ENCODE data around the gene HGF. TPM values are rescaled to one million over a fixed set of nuclear protein-coding genes. Genes with fewer than 3 reads are reported as not detected.
A peak's percentile ranks its signal among the peaks of the same experiment; 100 is the strongest.

The HGF gene
- total RNA-seq, 2 experiments from 2014 or later = not detected

DNA sequence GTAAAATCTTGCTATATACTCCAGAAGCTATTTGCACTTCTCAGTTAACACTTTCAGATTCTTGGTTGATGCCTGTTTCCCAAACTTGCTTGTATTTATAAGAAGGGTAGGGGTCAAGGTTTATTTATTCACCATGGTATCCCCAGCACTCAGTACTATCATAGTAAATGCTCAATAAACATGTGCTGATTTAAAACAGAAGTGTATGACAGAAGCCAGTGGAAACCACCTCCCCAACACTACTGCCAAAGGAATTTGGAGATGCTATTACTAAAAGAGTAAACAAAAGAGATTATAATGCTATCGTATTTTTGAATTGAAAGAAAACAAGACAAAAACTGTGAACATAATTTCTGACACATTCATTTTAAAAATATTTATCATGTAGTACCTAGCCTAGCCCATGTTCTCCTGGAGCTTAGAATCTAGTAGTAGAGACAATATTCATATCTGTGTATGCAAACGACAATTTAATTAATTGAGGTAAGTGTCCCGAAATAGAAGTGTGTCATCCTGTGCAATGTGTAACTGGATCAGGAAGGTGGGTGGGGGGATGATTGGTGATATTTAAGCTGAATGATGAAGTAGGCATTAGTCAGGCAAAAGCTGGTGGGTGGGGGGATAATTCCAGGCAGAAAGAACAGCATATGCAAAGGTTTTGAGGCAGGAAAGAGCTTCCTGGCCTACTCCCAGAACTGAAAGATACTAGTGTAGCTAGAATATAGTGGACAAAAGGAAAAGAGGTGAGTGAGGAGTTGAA lies 77.5 kb downstream of the HGF start:
- no peaks in the 10 kb centered on the region for H3K27me3 Mint-ChIP-seq
- ATAC-seq (ENCODE audit: low read depth) = no peak
- POLR2A ChIA-PET = no interaction called here
- DNase-seq = no peak
- no peaks in the 10 kb centered on the region for H3K4me1 Mint-ChIP-seq
- H3K27ac Mint-ChIP-seq = no peak overlapping the region
- no peak overlapping the region for H3K4me3 Mint-ChIP-seq
- H3K36me3 Mint-ChIP-seq = no peaks in the 10 kb centered on the region
- H3K9me3 Mint-ChIP-seq = no peaks in the 10 kb centered on the region

DNA sequence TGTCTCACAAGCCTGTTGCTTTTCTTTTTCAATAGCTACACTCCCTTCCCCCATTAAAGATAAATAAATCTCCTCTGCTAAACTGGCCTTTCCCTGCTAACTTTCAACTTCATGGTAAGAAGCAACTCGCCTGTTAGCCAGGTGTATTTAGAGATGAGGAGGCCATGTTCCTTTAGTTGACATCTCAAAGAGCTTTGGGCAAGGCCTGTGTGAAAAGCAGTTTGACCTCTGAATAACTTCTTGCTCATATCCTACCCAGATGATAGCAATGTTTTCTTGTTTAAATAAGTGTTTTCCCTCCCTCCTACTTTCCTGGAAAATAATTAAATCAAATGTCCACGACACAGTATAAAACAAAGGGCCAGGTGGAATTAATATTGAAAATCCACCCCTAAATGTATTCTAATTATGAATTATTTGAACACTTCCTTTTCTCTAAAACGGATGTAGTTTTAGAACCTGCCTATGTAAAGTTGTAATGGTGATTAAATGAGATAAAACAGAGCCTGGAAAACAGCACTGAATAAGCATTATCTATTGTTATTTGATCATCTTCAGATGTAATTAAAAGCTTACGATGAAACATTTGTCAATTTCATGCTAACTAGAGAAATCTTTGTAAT lies 78.5 kb downstream of the HGF start:
- no peak overlapping the region for H3K4me3 Mint-ChIP-seq
- H3K4me1 Mint-ChIP-seq = no peaks in the 10 kb centered on the region
- POLR2A ChIA-PET = no interaction called here
- H3K36me3 Mint-ChIP-seq = no peaks in the 10 kb centered on the region
- DNase-seq (no peak), ATAC-seq (ENCODE audit: low read depth) (no peak)
- H3K27ac Mint-ChIP-seq = no peak overlapping the region
- no peaks in the 10 kb centered on the region for H3K27me3 Mint-ChIP-seq
- no peaks in the 10 kb centered on the region for H3K9me3 Mint-ChIP-seq

DNA sequence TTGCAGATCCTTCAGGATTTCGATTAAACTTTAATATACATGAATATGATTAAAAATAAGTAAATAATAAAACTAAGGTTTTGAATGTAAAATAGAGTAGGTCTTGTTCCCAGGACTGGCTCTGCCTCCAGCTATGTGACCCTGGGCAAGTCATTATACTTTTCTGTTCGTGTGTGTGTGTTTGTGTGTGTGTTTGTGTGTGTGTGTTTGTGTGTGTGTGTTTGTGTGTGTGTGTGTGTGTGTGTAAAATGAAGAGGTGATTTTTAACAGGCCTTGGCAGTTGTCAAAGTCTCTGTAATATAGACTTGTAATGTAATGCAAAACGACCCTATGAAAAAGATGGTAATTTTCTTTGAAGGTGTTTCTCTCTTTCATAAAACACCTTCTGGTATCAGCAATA lies 79.2 kb downstream of the HGF start:
- H3K4me3 Mint-ChIP-seq = no peak overlapping the region
- H3K36me3 Mint-ChIP-seq = no peaks in the 10 kb centered on the region
- ATAC-seq (ENCODE audit: low read depth) (no peak), DNase-seq (no peak)
- H3K27me3 Mint-ChIP-seq = no peaks in the 10 kb centered on the region
- no peak overlapping the region for H3K27ac Mint-ChIP-seq
- H3K9me3 Mint-ChIP-seq = no peaks in the 10 kb centered on the region
- POLR2A ChIA-PET = no interaction called here
- no peaks in the 10 kb centered on the region for H3K4me1 Mint-ChIP-seq

DNA sequence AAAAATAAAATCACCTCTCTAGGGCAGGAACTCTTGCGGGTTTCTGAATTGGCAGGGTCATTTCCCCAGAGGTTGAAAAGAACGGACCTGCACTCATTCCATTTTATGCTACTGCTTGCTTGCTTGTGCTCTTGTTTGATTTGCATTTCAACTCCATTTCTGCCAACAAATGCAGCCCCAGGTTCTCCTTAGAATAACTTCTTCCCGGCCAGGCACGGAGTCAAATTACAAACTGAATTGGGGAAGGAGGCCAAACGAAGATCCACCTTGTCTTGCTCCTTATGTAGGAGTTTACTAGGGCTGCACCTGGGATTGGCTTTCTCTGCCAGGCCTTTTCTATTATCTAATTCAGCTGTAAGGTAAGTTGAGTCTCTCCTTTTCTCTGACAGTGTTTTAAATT lies 79.6 kb downstream of the HGF start:
- POLR2A ChIA-PET = no interaction called here
- no peaks in the 10 kb centered on the region for H3K27me3 Mint-ChIP-seq
- H3K9me3 Mint-ChIP-seq = no peaks in the 10 kb centered on the region
- H3K4me1 Mint-ChIP-seq = no peaks in the 10 kb centered on the region
- no peak overlapping the region for H3K27ac Mint-ChIP-seq
- H3K4me3 Mint-ChIP-seq = no peak overlapping the region
- no peak for DNase-seq
- H3K36me3 Mint-ChIP-seq = no peaks in the 10 kb centered on the region
- no peak for ATAC-seq (ENCODE audit: low read depth)

DNA sequence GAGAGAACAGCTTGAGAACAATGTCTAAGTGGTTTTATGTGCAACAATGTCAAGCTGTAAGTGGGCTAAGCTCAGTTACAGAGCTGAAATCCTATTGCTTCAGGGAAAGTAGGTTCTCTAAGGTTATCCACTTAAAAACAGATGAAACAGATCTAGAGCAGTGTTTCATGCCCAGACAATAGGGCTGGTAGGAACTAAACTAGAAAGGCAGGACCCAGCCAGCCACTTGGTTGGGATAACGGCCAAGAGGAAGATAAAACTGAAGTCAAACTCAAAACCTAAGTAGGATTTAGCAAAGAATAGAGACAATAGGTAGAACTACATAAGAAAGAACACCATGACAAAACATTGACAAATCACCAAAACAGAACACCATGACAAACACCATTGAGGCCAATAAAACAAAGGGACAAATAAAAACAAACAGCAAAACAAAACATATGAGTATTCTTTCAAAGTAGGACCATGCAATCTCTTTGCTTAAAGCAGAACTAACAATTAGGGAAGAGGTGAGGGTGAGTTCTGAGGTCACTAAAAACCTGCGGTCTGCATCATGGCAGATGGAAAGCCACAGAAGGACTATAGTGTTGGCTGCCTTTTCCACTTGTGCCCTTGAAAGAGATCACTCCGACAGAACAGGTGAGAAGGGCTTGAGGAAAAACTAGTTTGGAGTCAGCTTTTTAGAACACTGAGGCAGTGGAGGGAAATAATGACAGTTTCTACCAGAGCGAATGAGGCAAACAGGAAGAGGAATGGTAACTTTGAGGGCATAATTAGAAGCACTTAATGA lies 81.0 kb downstream of the HGF start:
- H3K4me1 Mint-ChIP-seq = no peaks in the 10 kb centered on the region
- no peak overlapping the region for H3K4me3 Mint-ChIP-seq
- POLR2A ChIA-PET = no interaction called here
- ATAC-seq (ENCODE audit: low read depth) = no peak
- peak overlapping the region; percentile 58 for H3K27ac Mint-ChIP-seq
- no peak for DNase-seq
- H3K36me3 Mint-ChIP-seq = no peaks in the 10 kb centered on the region
- H3K9me3 Mint-ChIP-seq = no peaks in the 10 kb centered on the region
- H3K27me3 Mint-ChIP-seq = no peaks in the 10 kb centered on the region

DNA sequence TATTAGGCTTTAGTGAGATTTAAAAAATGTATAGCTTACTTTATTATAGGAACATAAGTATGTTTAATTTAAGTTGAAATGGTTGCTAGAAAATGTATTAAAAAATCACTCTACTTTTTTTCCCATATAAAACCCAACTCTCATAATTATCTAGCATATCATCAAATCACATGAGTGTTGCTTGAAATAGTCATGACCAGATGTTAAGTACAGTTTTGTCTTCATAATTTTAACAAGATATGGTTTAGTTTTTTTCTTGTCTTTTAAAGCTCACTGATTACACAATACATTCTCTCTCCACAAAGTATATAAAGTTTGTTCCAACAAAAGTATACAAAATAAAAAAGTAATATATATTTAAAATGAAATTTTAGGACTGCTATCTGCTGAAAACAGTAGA lies 82.8 kb downstream of the HGF start:
- no peak for ATAC-seq (ENCODE audit: low read depth)
- no peak for DNase-seq
- Mint-ChIP-seq H3K4me3 (no peak overlapping the region), H3K9me3 (no peaks in the 10 kb centered on the region), H3K36me3 (no peaks in the 10 kb centered on the region), H3K27ac (no peak overlapping the region), H3K27me3 (no peaks in the 10 kb centered on the region), H3K4me1 (no peaks in the 10 kb centered on the region)
- POLR2A ChIA-PET = no interaction called here

DNA sequence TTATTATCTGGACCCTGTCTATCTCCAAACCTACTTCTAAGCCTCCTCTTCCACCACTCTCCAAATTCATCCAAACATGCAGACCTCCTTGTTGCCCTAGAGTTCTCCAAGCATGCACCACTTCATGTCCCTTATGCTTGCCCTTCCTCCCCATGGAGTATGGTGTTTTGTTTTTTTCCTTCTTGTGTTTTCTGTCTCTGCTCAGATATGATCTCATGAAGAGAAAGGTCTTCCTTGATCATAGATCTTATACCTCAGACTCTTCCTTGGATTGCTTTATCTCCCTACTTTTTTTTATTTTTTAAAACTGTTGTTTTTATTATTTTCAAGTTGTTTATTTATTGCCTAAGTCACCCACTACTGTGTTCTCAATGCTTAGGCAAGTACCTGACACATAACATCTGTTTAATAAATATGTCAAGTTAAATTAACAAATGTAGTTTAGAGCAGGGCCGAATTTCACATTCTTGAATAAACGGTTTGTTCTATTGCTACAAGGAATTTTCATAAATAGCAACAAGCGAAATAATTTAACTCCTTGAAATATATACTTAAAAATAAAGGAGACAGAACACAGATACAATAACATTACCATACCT lies 84.5 kb downstream of the HGF start:
- Mint-ChIP-seq H3K4me1 (no peaks in the 10 kb centered on the region), H3K27ac (no peak overlapping the region), H3K9me3 (no peaks in the 10 kb centered on the region), H3K4me3 (no peak overlapping the region), H3K36me3 (no peaks in the 10 kb centered on the region), H3K27me3 (no peaks in the 10 kb centered on the region)
- no peak for DNase-seq
- no peak for ATAC-seq (ENCODE audit: low read depth)
- POLR2A ChIA-PET = no interaction called here

DNA sequence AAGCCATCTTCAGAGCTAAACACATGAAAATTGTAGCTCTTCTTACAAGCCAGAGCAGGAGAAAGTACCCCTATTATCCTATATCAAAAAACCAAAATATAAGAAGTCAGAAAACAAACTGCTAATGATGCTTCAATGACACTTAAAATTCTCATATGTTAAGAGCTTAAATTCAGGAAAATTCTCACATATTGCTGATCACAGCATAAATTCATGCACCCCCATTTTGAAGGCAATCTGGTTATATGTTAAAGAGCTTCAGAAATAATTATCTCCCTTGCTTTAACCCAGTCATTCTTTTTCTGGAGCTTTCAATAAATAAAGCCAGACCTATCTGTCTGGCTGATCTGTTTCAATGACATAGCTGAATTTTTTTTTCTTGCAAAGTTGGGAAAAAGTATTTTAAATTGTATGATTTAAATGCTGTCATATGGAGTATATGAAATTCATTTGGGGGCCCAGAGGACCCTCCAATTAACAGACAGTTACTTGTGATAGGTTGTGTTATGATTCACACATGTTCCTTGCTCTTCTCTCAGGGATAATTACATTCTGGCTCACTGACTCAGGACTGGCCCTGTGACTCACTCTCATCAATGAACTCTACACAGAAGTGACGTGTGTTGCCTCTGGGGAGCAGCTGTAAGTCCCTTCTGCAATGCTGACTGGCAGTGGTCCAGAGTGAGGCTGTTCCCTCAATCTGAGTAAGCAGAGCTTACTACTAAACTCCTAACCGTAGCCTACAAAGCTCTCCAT lies 85.2 kb downstream of the HGF start:
- Mint-ChIP-seq H3K27ac (no peak overlapping the region), H3K27me3 (no peaks in the 10 kb centered on the region), H3K36me3 (no peaks in the 10 kb centered on the region), H3K4me3 (no peak overlapping the region), H3K9me3 (no peaks in the 10 kb centered on the region), H3K4me1 (no peaks in the 10 kb centered on the region)
- no peak for DNase-seq
- POLR2A ChIA-PET = no interaction called here
- no peak for ATAC-seq (ENCODE audit: low read depth)

DNA sequence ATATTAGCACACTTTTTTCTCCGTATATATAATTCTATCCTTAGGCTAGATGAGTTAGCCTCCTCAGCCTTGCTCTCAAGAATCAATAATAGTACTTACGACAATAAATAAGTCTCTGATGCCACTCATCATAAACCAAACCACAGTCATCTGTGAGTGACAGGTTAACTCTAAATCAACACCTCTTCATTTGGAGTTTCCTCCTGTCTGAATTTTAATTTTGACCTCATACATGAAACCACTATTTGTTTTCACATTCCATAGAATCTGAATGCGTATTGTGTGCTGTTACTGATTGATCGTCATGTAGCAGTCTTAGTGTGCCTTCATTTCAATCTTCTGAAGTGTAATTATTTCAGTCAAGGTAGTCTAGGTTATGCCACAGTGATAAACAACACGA lies 85.8 kb downstream of the HGF start:
- Mint-ChIP-seq H3K4me1 (no peaks in the 10 kb centered on the region), H3K9me3 (no peaks in the 10 kb centered on the region), H3K36me3 (no peaks in the 10 kb centered on the region), H3K4me3 (no peak overlapping the region), H3K27ac (no peak overlapping the region), H3K27me3 (no peaks in the 10 kb centered on the region)
- DNase-seq (no peak), ATAC-seq (ENCODE audit: low read depth) (no peak)
- POLR2A ChIA-PET = no interaction called here

DNA sequence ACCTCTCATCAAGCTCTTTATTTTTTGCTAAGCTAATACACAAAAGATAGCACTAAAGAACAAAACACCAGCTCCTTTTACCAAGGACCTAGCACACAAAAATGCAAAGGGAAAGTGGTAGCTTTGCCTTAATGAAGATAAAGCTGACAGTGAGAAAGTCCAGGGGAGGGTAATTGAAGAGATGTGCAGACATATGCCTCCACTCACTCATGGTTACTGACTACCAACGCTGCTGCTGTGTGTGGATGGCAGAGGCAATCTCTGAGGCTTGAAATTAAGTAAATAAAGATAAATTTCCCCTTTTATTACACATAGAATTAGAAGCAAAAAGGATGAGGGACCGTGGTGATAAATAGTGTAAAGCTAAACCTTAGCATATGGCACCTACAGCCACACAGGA lies 87.0 kb downstream of the HGF start:
- Mint-ChIP-seq H3K36me3 (no peaks in the 10 kb centered on the region), H3K9me3 (no peaks in the 10 kb centered on the region), H3K4me1 (no peaks in the 10 kb centered on the region), H3K4me3 (no peak overlapping the region), H3K27me3 (no peaks in the 10 kb centered on the region), H3K27ac (no peak overlapping the region)
- no peak for ATAC-seq (ENCODE audit: low read depth)
- POLR2A ChIA-PET = no interaction called here
- no peak for DNase-seq

DNA sequence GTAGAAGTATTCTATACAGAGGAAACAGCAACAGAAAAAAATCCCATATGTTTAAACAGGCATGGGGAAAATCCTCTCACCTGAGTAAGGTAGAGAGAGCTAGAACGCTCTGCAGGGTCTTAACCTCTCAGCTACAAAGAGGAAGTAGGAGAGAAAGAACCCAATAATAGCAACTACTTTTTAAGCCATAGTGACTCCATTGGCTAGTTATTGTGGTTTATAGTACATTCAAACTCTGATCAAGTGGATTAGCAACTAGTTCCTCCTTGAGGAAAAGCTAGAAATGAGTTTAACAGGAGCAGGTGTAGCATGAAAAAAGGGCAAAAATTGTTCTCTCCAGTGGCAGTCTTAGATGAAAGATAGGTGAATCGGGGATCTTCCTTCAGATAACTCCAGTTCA lies 89.7 kb downstream of the HGF start:
- Mint-ChIP-seq H3K9me3 (no peaks in the 10 kb centered on the region), H3K4me1 (no peaks in the 10 kb centered on the region), H3K4me3 (no peak overlapping the region), H3K27me3 (no peaks in the 10 kb centered on the region), H3K27ac (no peak overlapping the region), H3K36me3 (no peaks in the 10 kb centered on the region)
- ATAC-seq (ENCODE audit: low read depth) (no peak), DNase-seq (no peak)
- POLR2A ChIA-PET = no interaction called here

DNA sequence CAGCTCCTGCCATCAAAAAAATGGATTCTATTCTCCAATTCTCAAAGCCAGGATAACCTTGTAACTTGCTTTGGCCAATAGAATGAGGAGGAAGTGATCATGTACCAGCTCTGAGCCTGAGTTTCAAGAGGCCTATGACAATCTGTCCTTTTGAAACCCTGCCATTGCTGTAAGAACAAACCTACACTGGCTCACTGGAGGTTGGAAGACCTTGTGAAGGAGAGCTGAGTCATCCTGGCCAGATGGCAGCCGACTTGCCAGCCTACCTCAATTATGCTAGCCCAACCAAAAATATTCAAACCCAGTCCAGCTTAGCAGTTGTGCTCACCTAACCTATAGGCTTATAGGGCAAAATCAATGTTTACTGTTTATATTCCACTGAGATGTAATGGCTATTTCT lies 93.0 kb downstream of the HGF start:
- Mint-ChIP-seq H3K9me3 (no peaks in the 10 kb centered on the region), H3K27ac (no peak overlapping the region), H3K4me1 (no peaks in the 10 kb centered on the region), H3K4me3 (no peak overlapping the region), H3K36me3 (no peaks in the 10 kb centered on the region), H3K27me3 (no peaks in the 10 kb centered on the region)
- DNase-seq = no peak
- POLR2A ChIA-PET = no interaction called here
- ATAC-seq (ENCODE audit: low read depth) = no peak

DNA sequence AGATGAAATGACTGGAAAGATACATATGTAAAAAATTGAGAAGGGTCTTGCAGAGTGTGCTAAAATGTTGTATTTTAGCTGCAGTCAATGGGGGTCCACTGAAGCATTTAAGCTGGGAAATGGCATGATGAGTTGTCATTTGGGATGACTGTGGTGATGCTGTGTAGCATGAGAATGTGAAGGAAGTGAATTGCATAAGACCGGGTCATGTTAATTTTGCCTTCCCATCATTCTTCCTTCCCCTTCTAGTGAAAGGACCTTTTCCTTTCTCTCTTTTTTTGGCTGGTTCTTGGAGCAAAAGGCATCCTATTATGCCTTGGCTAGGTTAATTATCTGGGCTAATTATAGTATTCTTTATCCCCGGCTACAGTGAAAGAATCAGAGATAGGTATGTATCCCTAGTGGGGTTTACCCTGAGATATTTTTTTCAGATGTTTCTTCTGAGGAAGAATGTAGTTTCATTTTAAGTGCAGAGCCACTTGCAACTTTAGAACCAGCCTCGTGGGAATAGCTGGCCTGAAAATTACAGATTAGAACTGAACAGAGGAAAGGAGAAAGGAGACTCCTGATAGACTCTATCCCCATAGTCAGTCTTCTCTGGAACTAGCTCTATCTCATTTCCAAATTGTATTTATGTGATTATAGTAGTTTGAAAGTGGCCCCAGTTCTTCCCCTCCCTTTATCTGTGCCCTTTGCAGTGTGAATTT lies 93.6 kb downstream of the HGF start:
- H3K27me3 Mint-ChIP-seq = no peaks in the 10 kb centered on the region
- H3K27ac Mint-ChIP-seq = no peak overlapping the region
- DNase-seq (no peak), ATAC-seq (ENCODE audit: low read depth) (no peak)
- H3K4me3 Mint-ChIP-seq = no peak overlapping the region
- no peaks in the 10 kb centered on the region for H3K36me3 Mint-ChIP-seq
- no peaks in the 10 kb centered on the region for H3K9me3 Mint-ChIP-seq
- POLR2A ChIA-PET = no interaction called here
- H3K4me1 Mint-ChIP-seq = no peaks in the 10 kb centered on the region

Data from activated naive CD8-positive, alpha-beta T cell treated with anti-CD3 and anti-CD28 coated beads, Interleukin-2, amount 10 ng/mL, durations not matched to agents 7 days and 5 days (primary cell).